OCI-LY7 (cell line): Measurements from ENCODE around the gene WDR90. TPM values are rescaled to one million over a fixed set of nuclear protein-coding genes. Genes with fewer than 3 reads are reported as not detected.

ENCODE experiments used
- BruUV-seq: library from RNA; stranded (reverse); fragments of 400-500 nt; replicated peaks from 2 replicates; lab custom pipeline; 2021; lab: Mats Ljungman, UMichigan
- CTCF ChIA-PET: fragments of 300-600 bp; sonication (Branson Sonifier 250); formaldehyde crosslinking; loops from one replicate; lab custom pipeline; 2022; ENCODE audit warnings: antibody characterized with exemption; ENCODE audit not compliant: unreplicated experiment; lab: Charles Lee
- POLR2A ChIA-PET: fragments of 300-600 bp; sonication (Branson Sonifier 250); formaldehyde crosslinking; loops from one replicate; lab custom pipeline; 2022; ENCODE audit warnings: antibody characterized with exemption; lab: Charles Lee
- DNase-seq: peaks from one replicate; pipeline ENCODE4 v3.0.0-alpha.2; 2015; ENCODE audit warnings: low spot score
- H2AFZ ChIP-seq: fragments of 200-600 bp; sonication (generic), shearing (Covaris generic); 2 replicates; pipeline ENCODE4 v1.6.1; 2014; ENCODE audit warnings: mild to moderate bottlenecking, antibody characterized with exemption, low read length, moderate library complexity
- H3K27ac ChIP-seq: fragments of 200-600 bp; sonication (generic); 2 replicates; pipeline ENCODE4 v1.5.1; 2014; ENCODE audit warnings: mixed run types, low read depth, mild to moderate bottlenecking, moderate library complexity, low read length, inconsistent platforms; ENCODE audit not compliant: poor library complexity, severe bottlenecking
- H3K36me3 ChIP-seq: fragments of 200-600 bp; sonication (generic); 2 replicates; pipeline ENCODE4 v1.6.1; 2014; ENCODE audit warnings: mild to moderate bottlenecking, antibody characterized with exemption, low read length, moderate library complexity, mixed read lengths; ENCODE audit not compliant: insufficient read depth
- H3K4me1 ChIP-seq: fragments of 200-600 bp; sonication (generic); 2 replicates; pipeline ENCODE4 v1.5.1; 2014; ENCODE audit warnings: mild to moderate bottlenecking, low read length; ENCODE audit not compliant: insufficient read depth, poor library complexity, severe bottlenecking
- H3K4me2 ChIP-seq: fragments of 200-600 bp; sonication (generic); 2 replicates; pipeline ENCODE4 v1.6.1; 2014; ENCODE audit warnings: mild to moderate bottlenecking, low read length
- H3K4me3 ChIP-seq: fragments of 200-600 bp; sonication (generic); 2 replicates; pipeline ENCODE4 v1.5.1; 2014; ENCODE audit warnings: mild to moderate bottlenecking, low read depth, low read length; ENCODE audit not compliant: poor library complexity, severe bottlenecking
- H3K79me2 ChIP-seq: fragments of 200-600 bp; sonication (generic); 2 replicates; pipeline ENCODE4 v1.6.1; 2016; ENCODE audit warnings: low read depth, mild to moderate bottlenecking, low read length, moderate library complexity, mixed read lengths; ENCODE audit not compliant: insufficient read depth
- H3K9me2 ChIP-seq: fragments of 200-600 bp; sonication (generic); 2 replicates; pipeline ENCODE4 v1.6.1; 2016; ENCODE audit warnings: mild to moderate bottlenecking, low read length, mixed read lengths; ENCODE audit not compliant: insufficient read depth
- H3K9me3 ChIP-seq: fragments of 200-600 bp; sonication (generic); 2 replicates; pipeline ENCODE4 v1.6.1; 2014; ENCODE audit warnings: mild to moderate bottlenecking, mixed run types, low read length, mixed read lengths
- H4K20me1 ChIP-seq: fragments of 200-600 bp; sonication (generic); 2 replicates; pipeline ENCODE4 v1.6.1; 2014; ENCODE audit warnings: mild to moderate bottlenecking, antibody characterized with exemption, low read length, moderate library complexity, mixed read lengths; ENCODE audit not compliant: insufficient read depth
- EZH2phosphoT487 ChIP-seq: fragments of 200-600 bp; sonication (generic); IDR thresholded peaks from 2 replicates; pipeline ENCODE4 v1.6.1; 2018; ENCODE audit warnings: low read depth, borderline replicate concordance, mild to moderate bottlenecking, mixed run types, antibody characterized with exemption, low read length, moderate library complexity, mixed read lengths
- intact Hi-C: fragments of 100-400 bp; cut with micrococcal nuclease; formaldehyde crosslinking; loops from one replicate; pipeline ENCODE4 v1.10.0; 2022; ENCODE audit not compliant: unreplicated experiment
- total RNA-seq, 2 experiments: library from RNA; depleted of rRNA in 1 of 2; stranded (reverse); fragments of >200 nt in 1 of 2; shearing (Covaris generic) in 1 of 2; gene quantifications; 2 replicates each; pipeline ENCODE4 v1.2.3, GENCODE V29; 2014 to 2022
- TF ChIP-seq, protein P1 (sequence below): fragments of 200-600 bp; sonication (generic); conservative IDR thresholded peaks from 2 replicates; pipeline ENCODE4 v1.5.1; 2014; ENCODE audit warnings: mild to moderate bottlenecking, antibody characterized with exemption, low read length, moderate library complexity, mixed read lengths

Gene WDR90
- total RNA-seq, 2 experiments from 2014 or later, result 110 to 153 TPM

DNA sequence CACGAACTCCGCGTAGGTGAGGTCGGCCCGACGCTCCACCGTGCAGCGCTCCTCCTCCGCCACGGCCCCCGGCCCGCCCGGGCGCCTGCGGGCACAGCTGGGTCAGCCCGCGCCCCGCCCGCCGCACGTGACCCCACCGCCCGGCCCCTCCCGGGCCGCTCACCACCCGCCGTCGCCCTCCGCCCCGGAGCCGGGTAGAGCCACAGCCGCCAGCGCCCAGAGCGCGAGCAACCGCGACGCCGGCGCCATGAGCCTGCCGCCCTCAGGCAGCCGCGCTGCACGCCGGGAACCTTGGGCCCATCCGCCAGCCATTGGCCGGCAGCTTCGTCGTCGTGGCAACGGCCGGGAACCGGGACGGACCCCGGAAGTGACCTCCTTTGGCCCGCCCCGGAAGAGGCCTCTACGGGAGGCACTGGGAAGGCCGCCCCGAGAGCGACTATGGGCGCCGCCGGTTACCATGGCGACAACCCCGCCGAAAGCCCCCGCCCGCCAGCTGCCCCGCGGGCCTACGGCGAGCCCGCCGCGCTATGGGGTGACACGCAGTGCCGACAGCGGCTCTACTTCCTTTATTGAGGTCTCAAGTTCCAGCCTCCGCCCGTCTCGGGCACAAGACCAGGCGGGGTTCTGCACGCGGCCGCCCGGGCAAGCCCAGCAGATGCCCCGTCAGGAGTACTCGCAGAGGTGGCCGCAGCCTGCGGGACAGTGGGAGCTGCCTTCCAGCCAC, 35.1 kb downstream of the WDR90 start, which contains the start of gene JMJD8:
TSS of gene JMJD8 (minus strand) at position 264 of the 724 bp plus-strand sequence. CDS start at position 249, 15 bp downstream.
- CTCF ChIA-PET, result no interaction called here
- 0 out of 2 replicates have a peak, but pooled peaks cover 5% of the 10 kb centered on the region for H4K20me1 ChIP-seq
- H2AFZ ChIP-seq, result no peak within 1 kb of the TSS
- peak within 1 kb of the TSS; percentile 83 for H3K4me3 ChIP-seq
- H3K4me2 ChIP-seq, result peak within 1 kb of the TSS; percentile 96
- no peak for TF ChIP-seq EZH2phosphoT487
- TF ChIP-seq, protein P1, sequence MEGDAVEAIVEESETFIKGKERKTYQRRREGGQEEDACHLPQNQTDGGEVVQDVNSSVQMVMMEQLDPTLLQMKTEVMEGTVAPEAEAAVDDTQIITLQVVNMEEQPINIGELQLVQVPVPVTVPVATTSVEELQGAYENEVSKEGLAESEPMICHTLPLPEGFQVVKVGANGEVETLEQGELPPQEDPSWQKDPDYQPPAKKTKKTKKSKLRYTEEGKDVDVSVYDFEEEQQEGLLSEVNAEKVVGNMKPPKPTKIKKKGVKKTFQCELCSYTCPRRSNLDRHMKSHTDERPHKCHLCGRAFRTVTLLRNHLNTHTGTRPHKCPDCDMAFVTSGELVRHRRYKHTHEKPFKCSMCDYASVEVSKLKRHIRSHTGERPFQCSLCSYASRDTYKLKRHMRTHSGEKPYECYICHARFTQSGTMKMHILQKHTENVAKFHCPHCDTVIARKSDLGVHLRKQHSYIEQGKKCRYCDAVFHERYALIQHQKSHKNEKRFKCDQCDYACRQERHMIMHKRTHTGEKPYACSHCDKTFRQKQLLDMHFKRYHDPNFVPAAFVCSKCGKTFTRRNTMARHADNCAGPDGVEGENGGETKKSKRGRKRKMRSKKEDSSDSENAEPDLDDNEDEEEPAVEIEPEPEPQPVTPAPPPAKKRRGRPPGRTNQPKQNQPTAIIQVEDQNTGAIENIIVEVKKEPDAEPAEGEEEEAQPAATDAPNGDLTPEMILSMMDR, result no peak
- no peaks in the 10 kb centered on the region for H3K9me3 ChIP-seq
- peaks cover 27% of the 10 kb centered on the region; the same call in 1 of the 2 replicates for H3K79me2 ChIP-seq
- intact Hi-C loops, result loop anchor here (5.0 kb wide), 1 partner anchor 38 kb away; the partner anchor contains the start of gene ANTKMT
- no peaks in the 10 kb centered on the region for H3K9me2 ChIP-seq
- POLR2A ChIA-PET, result no interaction called here
- BruUV-seq, result no TSS peak
- peaks cover 46% of the 10 kb centered on the region for H3K36me3 ChIP-seq
- peaks cover 36% of the 10 kb centered on the region for H3K4me1 ChIP-seq
- peak within 1 kb of the TSS; percentile 33 for H3K27ac ChIP-seq
- DNase-seq, result peak; percentile 97

DNA sequence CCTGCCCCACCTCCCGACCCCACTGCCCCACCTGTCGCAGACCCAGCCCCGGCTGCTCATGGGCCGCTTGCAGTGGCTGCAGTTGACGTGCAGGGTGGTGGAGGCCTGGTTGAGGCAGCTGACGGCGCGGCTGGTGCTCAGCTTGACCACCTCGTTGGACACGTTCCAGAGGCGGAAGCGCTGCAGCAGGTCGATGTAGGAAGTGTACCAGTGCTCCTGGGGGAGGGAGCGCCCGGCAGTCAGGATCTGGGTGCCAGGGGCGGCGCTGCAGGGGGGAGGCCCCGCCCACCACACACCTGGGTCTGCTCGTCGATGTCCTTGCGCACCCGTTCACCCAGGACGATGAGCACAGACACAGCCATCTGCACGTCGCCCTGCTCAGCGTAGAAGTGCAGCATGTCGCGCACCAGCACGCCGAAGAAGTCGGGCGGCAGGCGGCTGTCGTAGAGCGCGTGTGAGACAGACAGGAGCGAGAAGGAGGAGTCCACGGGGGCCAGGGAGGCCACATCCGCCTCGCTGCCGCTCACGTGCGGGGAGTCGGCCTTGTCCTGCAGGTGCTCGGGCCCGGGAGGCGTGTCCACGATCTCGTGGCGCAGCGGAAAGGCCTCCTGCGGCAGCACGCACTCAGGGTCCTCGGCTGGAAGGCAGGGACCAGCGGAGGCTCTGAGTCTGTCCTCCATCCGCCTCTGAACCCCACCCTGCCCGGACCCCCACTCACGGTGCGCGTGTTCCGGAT, 36.0 kb downstream of the WDR90 start:
- H4K20me1 ChIP-seq, result 0 out of 2 replicates have a peak, but pooled peaks cover 5% of the 10 kb centered on the region
- no peak for TF ChIP-seq EZH2phosphoT487
- TF ChIP-seq, protein P1, result no peak

More for the DNA sequence above, 36.0 kb downstream of the WDR90 start:
- peaks cover 34% of the 10 kb centered on the region; the same call in 1 of the 2 replicates for H3K79me2 ChIP-seq
- no peak overlapping the region for H3K4me3 ChIP-seq
- H3K36me3 ChIP-seq, result peaks cover 46% of the 10 kb centered on the region
- no TSS peak for BruUV-seq
- H3K4me2 ChIP-seq, result 0 out of 2 replicates have a peak overlapping the region, but pooled peaks have one; percentile 14
- no peaks in the 10 kb centered on the region for H3K9me3 ChIP-seq
- POLR2A ChIA-PET, result no interaction called here
- H3K27ac ChIP-seq, result no peak overlapping the region
- peaks cover 37% of the 10 kb centered on the region for H3K4me1 ChIP-seq
- no peak for DNase-seq
- intact Hi-C loops, result loop anchor here (5.0 kb wide), 1 partner anchor 37 kb away; the partner anchor contains the start of gene ANTKMT
- no peaks in the 10 kb centered on the region for H3K9me2 ChIP-seq
- CTCF ChIA-PET, result no interaction called here
- H2AFZ ChIP-seq, result no peak overlapping the region
